ENCODE data around the gene LATS2. TPM values are rescaled to one million over a fixed set of nuclear protein-coding genes. Genes with fewer than 3 reads are reported as not detected.

LATS2 gene
- total RNA-seq, 3 donors from 2014 or later (not counting 1 experiment from before 2014, with no cell fraction given) = 28.8 to 34.8 (median 29.0) TPM

- TF ChIP-seq CTCF (IDR thresholded peaks at IDR 0.05) = no peak
- no peak overlapping the region for H3K27ac Mint-ChIP-seq
- 65% methylated on average over 2 of the region's 2 CpGs for WGBS (ENCODE audit: insufficient coverage)
These were observed 17.5 kb downstream of the LATS2 start for GRCh38 chr13:21043898-21044297.

GRCh38 chr13:21040120-21040826 is 21.1 kb downstream of the LATS2 start:
- Histone ChIP-seq H3K9me3 (ENCODE audit: control insufficient read depth, insufficient read depth, low read length) (no peaks in the 10 kb centered on the region), H3K36me3 (ENCODE audit: control insufficient read depth, insufficient read depth, low read length) (peaks cover 6% of the 10 kb centered on the region), H3K4me1 (ENCODE audit: control insufficient read depth, insufficient read depth, low read length) (peaks cover 17% of the 10 kb centered on the region), H3K27ac (ENCODE audit: low read length) (no peak overlapping the region), H3K27me3 (ENCODE audit: control insufficient read depth, insufficient read depth, low read length) (no peaks in the 10 kb centered on the region), H3K4me3 (ENCODE audit: low read length) (no peak overlapping the region)
- Mint-ChIP-seq H3K9me3 (no peaks in the 10 kb centered on the region), H3K27me3 (ENCODE audit: low read depth in 2 of 2) (no peaks in the 10 kb centered on the region), H3K4me3 (no peak overlapping the region), H3K36me3 (no peaks in the 10 kb centered on the region), H3K4me1 (peaks cover 43 to 50% of the 10 kb centered on the region in 2 donors), H3K27ac (peak overlapping the region in 1 of 2 donors; percentile 69)
- intact Hi-C loops (cut with micrococcal nuclease) = no loop called here
- TF ChIP-seq CTCF (IDR thresholded peaks at IDR 0.05) = no peak
- DNase-seq = no peak
- WGBS (ENCODE audit: insufficient coverage) = 88% methylated on average over 15 of the region's 15 CpGs
- no peak for ATAC-seq

More at GRCh38 chr13:21043898-21044297, 17.5 kb downstream of the LATS2 start:
- no peaks in the 10 kb centered on the region for H3K36me3 Mint-ChIP-seq
- peaks cover 13% of the 10 kb centered on the region for H3K4me1 ChIP-seq (ENCODE audit: control insufficient read depth, insufficient read depth, low read length)
- H3K9me3 ChIP-seq (ENCODE audit: control insufficient read depth, insufficient read depth, low read length) = no peaks in the 10 kb centered on the region
- H3K27ac ChIP-seq (ENCODE audit: low read length) = no peak overlapping the region
- H3K4me1 Mint-ChIP-seq = peaks cover 52 to 53% of the 10 kb centered on the region in 2 donors
- peaks cover 6% of the 10 kb centered on the region for H3K36me3 ChIP-seq (ENCODE audit: control insufficient read depth, insufficient read depth, low read length)
- intact Hi-C loops (cut with micrococcal nuclease) = no loop called here
- DNase-seq (no peak), ATAC-seq (no peak)
- H3K4me3 ChIP-seq (ENCODE audit: low read length) = no peak overlapping the region
- H3K27me3 ChIP-seq (ENCODE audit: control insufficient read depth, insufficient read depth, low read length) = no peaks in the 10 kb centered on the region
- no peaks in the 10 kb centered on the region for H3K9me3 Mint-ChIP-seq
- H3K27me3 Mint-ChIP-seq (ENCODE audit: low read depth in 2 of 2) = no peaks in the 10 kb centered on the region
- no peak overlapping the region for H3K4me3 Mint-ChIP-seq

- Mint-ChIP-seq H3K27ac (peak overlapping the region in 1 of 2 donors; percentile 35), H3K27me3 (ENCODE audit: low read depth in 2 of 2) (no peaks in the 10 kb centered on the region), H3K4me1 (peaks cover 44 to 54% of the 10 kb centered on the region in 2 donors), H3K9me3 (no peaks in the 10 kb centered on the region), H3K36me3 (no peaks in the 10 kb centered on the region), H3K4me3 (no peak overlapping the region)
- H3K36me3 ChIP-seq (ENCODE audit: control insufficient read depth, insufficient read depth, low read length) = peaks cover 4% of the 10 kb centered on the region
- no peak overlapping the region for H3K27ac ChIP-seq (ENCODE audit: low read length)
- no peak for DNase-seq
- H3K27me3 ChIP-seq (ENCODE audit: control insufficient read depth, insufficient read depth, low read length) = no peaks in the 10 kb centered on the region
- H3K4me1 ChIP-seq (ENCODE audit: control insufficient read depth, insufficient read depth, low read length) = peaks cover 20% of the 10 kb centered on the region
- ATAC-seq = no peak
- no peak overlapping the region for H3K4me3 ChIP-seq (ENCODE audit: low read length)
- TF ChIP-seq CTCF (IDR thresholded peaks at IDR 0.05) = no peak
- no peaks in the 10 kb centered on the region for H3K9me3 ChIP-seq (ENCODE audit: control insufficient read depth, insufficient read depth, low read length)
- WGBS (ENCODE audit: insufficient coverage) = 40% methylated on average over 3 of the region's 6 CpGs
- intact Hi-C loops (cut with micrococcal nuclease) = no loop called here
These were observed 22.1 kb downstream of the LATS2 start for GRCh38 chr13:21039097-21039800.
